Thoracic aorta (tissue), 2 donors: Measurements from ENCODE around the gene CD84. TPM values are rescaled to one million over a fixed set of nuclear protein-coding genes. Genes with fewer than 3 reads are reported as not detected.

ENCODE experiments used
- ATAC-seq: fragments of 150-250 bp; one replicate; pipeline ENCODE4 v1.8.0; 2017; ENCODE audit warnings: low read depth; ENCODE audit not compliant: insufficient number of reproducible peaks, low FRiP score
- DNase-seq: peaks from one replicate; pipeline ENCODE4 v3.0.0-alpha.2; 2020; ENCODE audit warnings: low spot score
- H3K27ac ChIP-seq, 2 donors: fragments of 200-600 bp; sonication (generic); 1 replicate in 1 of 2; 2 replicates in 1 of 2; pipeline ENCODE4 v1.5.1; 2016; ENCODE audit warnings: mild to moderate bottlenecking in 2 of 2, moderate library complexity in 2 of 2
- H3K27me3 ChIP-seq: fragments of 200-600 bp; sonication (generic); replicated peaks from 2 replicates; pipeline ENCODE4 v1.6.0; 2016; ENCODE audit warnings: mild to moderate bottlenecking; ENCODE audit not compliant: insufficient read depth
- H3K36me3 ChIP-seq: fragments of 200-600 bp; sonication (generic); one replicate; pipeline ENCODE4 v1.5.1; 2016
- H3K4me1 ChIP-seq, 2 donors: fragments of 200-600 bp; sonication (generic); 1 replicate in 1 of 2; 2 replicates in 1 of 2; pipeline versions ENCODE4 v1.5.1 to v1.6.0; 2016; ENCODE audit warnings: low read depth in 2 of 2, mild to moderate bottlenecking in 1 of 2; ENCODE audit not compliant: control insufficient read depth in 1 of 2
- H3K4me3 ChIP-seq: fragments of 200-600 bp; sonication (generic); 2 replicates; pipeline ENCODE4 v1.5.1; 2016; ENCODE audit warnings: mild to moderate bottlenecking
- H3K9me3 ChIP-seq: fragments of 200-600 bp; sonication (generic); 2 replicates; pipeline ENCODE4 v1.5.1; 2016
- total RNA-seq, 2 donors: library from RNA; depleted of rRNA; stranded (reverse); fragments of >200 nt; gene quantifications; one replicate each; pipeline versions ENCODE4 v1.1.0 to v1.2.3, GENCODE V29; 2016
- TF ChIP-seq, protein P1 (sequence below): fragments of 200-600 bp; sonication (generic); IDR thresholded peaks from one replicate; pipeline ENCODE4 v1.5.1; 2019; ENCODE audit warnings: antibody characterized with exemption

The CD84 gene
- total RNA-seq, 2 donors from 2014 or later = 11.6 to 12.7 TPM

DNA sequence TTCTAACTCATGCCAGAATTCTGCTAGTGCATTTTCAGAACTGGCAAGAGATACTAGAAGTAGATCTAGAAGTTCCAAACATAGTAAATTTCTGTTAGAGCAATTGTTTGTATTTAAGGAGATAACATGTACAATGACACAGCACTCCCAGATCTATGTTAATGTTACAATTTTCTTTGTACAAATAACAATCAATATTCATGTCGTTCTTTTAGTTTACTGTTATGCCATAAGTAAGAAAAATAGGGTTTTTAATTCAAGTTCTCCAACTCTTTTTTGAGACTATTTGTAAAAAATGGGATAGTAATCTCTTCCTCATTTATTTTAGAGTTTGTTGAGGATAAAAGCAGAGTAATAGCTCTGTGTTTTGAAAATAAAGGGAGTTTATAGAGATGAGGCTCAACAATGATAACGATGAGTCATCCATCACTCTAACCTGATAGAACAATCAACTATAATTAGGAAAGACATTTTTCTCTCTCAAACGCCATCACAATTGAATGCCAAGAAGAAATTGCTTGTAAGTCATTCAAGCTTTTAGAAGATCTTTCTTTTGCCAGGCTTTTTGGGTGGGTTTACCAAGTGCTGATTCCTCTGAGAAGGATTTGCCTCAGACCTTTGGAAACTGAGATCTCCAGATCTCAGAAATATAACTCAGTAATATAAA is 638 bp downstream of the CD84 start:
- TF ChIP-seq, protein P1, sequence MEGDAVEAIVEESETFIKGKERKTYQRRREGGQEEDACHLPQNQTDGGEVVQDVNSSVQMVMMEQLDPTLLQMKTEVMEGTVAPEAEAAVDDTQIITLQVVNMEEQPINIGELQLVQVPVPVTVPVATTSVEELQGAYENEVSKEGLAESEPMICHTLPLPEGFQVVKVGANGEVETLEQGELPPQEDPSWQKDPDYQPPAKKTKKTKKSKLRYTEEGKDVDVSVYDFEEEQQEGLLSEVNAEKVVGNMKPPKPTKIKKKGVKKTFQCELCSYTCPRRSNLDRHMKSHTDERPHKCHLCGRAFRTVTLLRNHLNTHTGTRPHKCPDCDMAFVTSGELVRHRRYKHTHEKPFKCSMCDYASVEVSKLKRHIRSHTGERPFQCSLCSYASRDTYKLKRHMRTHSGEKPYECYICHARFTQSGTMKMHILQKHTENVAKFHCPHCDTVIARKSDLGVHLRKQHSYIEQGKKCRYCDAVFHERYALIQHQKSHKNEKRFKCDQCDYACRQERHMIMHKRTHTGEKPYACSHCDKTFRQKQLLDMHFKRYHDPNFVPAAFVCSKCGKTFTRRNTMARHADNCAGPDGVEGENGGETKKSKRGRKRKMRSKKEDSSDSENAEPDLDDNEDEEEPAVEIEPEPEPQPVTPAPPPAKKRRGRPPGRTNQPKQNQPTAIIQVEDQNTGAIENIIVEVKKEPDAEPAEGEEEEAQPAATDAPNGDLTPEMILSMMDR = no peak
- H3K9me3 ChIP-seq = no peaks in the 10 kb centered on the region
- ATAC-seq (no peak), DNase-seq (no peak)
- peak overlapping the region; percentile 58 for H3K4me3 ChIP-seq
- H3K4me1 ChIP-seq = no peaks in the 10 kb centered on the region
- H3K27me3 ChIP-seq = no peaks in the 10 kb centered on the region
- no peaks in the 10 kb centered on the region for H3K36me3 ChIP-seq
- peak overlapping the region in 1 of 2 donors; percentile 48 for H3K27ac ChIP-seq

DNA sequence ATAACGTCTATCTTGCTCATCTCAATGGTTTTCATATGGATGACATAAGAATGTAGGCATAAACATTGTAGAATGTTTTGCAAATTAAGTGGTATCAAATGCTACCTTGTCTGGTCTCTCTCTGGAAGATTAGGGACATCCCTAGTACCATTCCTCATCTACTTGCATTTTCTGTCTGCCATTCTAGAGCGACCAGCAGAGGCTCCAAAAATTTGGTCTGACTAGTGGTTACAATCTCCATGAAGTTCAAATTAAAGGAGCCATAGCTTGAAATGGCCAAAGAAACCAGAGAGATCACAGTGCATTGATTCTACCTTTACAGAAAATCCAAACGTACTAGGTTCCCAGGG is 1.1 kb downstream of the CD84 start:
- TF ChIP-seq, protein P1 = no peak
- Histone ChIP-seq H3K4me1 (no peaks in the 10 kb centered on the region), H3K4me3 (peak overlapping the region; percentile 58), H3K9me3 (no peaks in the 10 kb centered on the region), H3K36me3 (no peaks in the 10 kb centered on the region), H3K27me3 (no peaks in the 10 kb centered on the region), H3K27ac (no peak overlapping the region)
- DNase-seq = no peak
- ATAC-seq = no peak

DNA sequence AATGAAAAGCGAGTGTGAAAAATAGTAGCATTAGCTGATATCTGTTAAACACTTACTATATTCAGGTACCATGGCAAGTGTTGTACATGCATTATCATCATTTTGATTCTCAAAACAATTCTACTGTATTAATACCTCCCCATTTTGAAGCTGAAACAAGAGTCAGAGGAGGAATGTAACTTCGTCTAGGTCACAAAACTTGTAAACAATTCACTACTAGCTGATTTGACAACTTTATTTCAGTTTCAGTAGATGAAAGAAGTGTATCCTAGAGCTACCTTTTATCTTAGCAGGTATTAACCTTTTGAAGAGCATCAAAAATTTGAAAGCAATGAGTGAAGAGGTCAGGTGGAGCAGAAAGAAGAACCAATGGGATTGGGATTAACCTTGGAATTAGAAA is 1.6 kb downstream of the CD84 start:
- Histone ChIP-seq H3K4me3 (peak overlapping the region; percentile 58), H3K27ac (no peak overlapping the region), H3K9me3 (no peaks in the 10 kb centered on the region), H3K27me3 (no peaks in the 10 kb centered on the region), H3K36me3 (no peaks in the 10 kb centered on the region), H3K4me1 (no peaks in the 10 kb centered on the region)
- no peak for DNase-seq
- ATAC-seq = no peak
- TF ChIP-seq, protein P1 = no peak

DNA sequence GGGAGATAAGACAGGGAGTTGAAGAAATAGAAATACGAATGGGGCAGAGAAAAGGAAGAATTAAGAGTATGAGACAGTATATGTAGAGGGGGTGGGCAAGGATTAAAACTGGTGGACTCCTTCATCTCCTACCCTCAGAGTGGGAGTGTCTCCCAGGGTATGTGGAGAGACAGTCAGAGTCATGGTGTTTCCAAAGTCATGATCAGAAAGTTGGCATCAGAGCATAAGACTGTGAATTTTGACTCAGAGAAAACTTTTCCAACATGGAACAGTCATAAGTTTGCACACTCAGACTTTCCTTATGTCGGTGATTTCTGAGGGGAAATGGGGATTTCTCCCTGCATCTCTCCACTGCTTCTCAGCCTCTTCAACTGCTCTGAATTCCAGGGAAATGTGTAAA is 2.4 kb downstream of the CD84 start:
- DNase-seq (no peak), ATAC-seq (no peak)
- Histone ChIP-seq H3K27me3 (no peaks in the 10 kb centered on the region), H3K36me3 (no peaks in the 10 kb centered on the region), H3K4me1 (no peaks in the 10 kb centered on the region), H3K27ac (no peak overlapping the region), H3K9me3 (no peaks in the 10 kb centered on the region), H3K4me3 (peak overlapping the region; percentile 58)
- TF ChIP-seq, protein P1 = no peak

DNA sequence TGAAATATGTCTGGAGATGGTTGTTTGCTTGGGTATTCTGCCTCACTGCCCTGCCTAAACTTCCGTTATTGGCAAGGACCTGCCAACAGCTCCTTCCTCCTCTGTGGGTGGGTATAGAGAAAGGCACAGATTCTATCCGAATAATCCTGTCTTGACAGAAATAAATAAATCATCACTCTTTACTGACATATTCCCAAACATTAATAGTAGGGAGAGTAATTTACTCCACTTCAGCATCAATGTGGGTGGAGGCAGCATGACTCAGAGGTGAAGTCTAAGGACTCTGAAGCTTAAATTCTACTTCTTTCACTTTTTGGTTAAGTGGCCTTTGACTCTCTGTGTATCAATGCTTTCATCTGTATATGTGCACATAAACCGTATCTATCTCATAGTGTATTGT is 2.9 kb downstream of the CD84 start:
- Histone ChIP-seq H3K27me3 (no peaks in the 10 kb centered on the region), H3K36me3 (no peaks in the 10 kb centered on the region), H3K27ac (no peak overlapping the region), H3K9me3 (no peaks in the 10 kb centered on the region), H3K4me3 (peak overlapping the region; percentile 15), H3K4me1 (no peaks in the 10 kb centered on the region)
- TF ChIP-seq, protein P1 = no peak
- ATAC-seq (no peak), DNase-seq (no peak)
